ENCODE results near the gene KRI1. TPM values are rescaled to one million over a fixed set of nuclear protein-coding genes. Genes with fewer than 3 reads are reported as not detected.
"Not testable (repeated sequence)": the region's sequence is repeated elsewhere in the genome, so short reads cannot be mapped to it uniquely, and the experiment has no call there.

The KRI1 gene
- total RNA-seq, 2 donors from 2014 or later = 45.2 to 47.7 TPM

GRCh38 chr19:10575011-10575716 is 9.4 kb upstream of the KRI1 start:
- Histone ChIP-seq H3K4me3 (ENCODE audit: low read length) (no peak overlapping the region), H3K36me3 (ENCODE audit: control insufficient read depth, insufficient read depth, low read length) (no peaks in the 10 kb centered on the region), H3K9ac (ENCODE audit: extremely low read depth, low read length, poor library complexity, severe bottlenecking) (no peak overlapping the region), H3K27ac (ENCODE audit: low read depth, low read length) (no peak overlapping the region), H3K4me1 (ENCODE audit: control insufficient read depth, insufficient read depth, low read length) (no peaks in the 10 kb centered on the region), H3K27me3 (ENCODE audit: control insufficient read depth, insufficient read depth, low read length, poor library complexity, severe bottlenecking) (no peaks in the 10 kb centered on the region), H3K9me3 (ENCODE audit: control insufficient read depth, low read length) (no peaks in the 10 kb centered on the region)
- H3K9me3 Mint-ChIP-seq = no peaks in the 10 kb centered on the region
- peaks cover 3% of the 10 kb centered on the region for H3K4me1 Mint-ChIP-seq
- H3K36me3 Mint-ChIP-seq (ENCODE audit: low read depth) = peaks cover 51% of the 10 kb centered on the region
- no peak overlapping the region for H3K27ac Mint-ChIP-seq
- no peak for DNase-seq
- H3K4me3 Mint-ChIP-seq = no peak overlapping the region
- TF ChIP-seq, protein P1, sequence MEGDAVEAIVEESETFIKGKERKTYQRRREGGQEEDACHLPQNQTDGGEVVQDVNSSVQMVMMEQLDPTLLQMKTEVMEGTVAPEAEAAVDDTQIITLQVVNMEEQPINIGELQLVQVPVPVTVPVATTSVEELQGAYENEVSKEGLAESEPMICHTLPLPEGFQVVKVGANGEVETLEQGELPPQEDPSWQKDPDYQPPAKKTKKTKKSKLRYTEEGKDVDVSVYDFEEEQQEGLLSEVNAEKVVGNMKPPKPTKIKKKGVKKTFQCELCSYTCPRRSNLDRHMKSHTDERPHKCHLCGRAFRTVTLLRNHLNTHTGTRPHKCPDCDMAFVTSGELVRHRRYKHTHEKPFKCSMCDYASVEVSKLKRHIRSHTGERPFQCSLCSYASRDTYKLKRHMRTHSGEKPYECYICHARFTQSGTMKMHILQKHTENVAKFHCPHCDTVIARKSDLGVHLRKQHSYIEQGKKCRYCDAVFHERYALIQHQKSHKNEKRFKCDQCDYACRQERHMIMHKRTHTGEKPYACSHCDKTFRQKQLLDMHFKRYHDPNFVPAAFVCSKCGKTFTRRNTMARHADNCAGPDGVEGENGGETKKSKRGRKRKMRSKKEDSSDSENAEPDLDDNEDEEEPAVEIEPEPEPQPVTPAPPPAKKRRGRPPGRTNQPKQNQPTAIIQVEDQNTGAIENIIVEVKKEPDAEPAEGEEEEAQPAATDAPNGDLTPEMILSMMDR (conservative IDR thresholded peaks at IDR 0.05) = no peak
- 90 to 98% methylated on average over 6 of the region's 6 CpGs for WGBS, 2 experiments (ENCODE audit: insufficient coverage in 1 of 2, insufficient read length in 1 of 2)
- no peaks in the 10 kb centered on the region for H3K27me3 Mint-ChIP-seq (ENCODE audit: insufficient read depth)

- H3K36me3 Mint-ChIP-seq (ENCODE audit: low read depth) = peaks cover 47% of the 10 kb centered on the region
- Histone ChIP-seq H3K27ac (ENCODE audit: low read depth, low read length) (no peak overlapping the region), H3K9me3 (ENCODE audit: control insufficient read depth, low read length) (no peaks in the 10 kb centered on the region), H3K4me3 (ENCODE audit: low read length) (no peak overlapping the region), H3K27me3 (ENCODE audit: control insufficient read depth, insufficient read depth, low read length, poor library complexity, severe bottlenecking) (no peaks in the 10 kb centered on the region), H3K4me1 (ENCODE audit: control insufficient read depth, insufficient read depth, low read length) (no peaks in the 10 kb centered on the region), H3K36me3 (ENCODE audit: control insufficient read depth, insufficient read depth, low read length) (no peaks in the 10 kb centered on the region), H3K9ac (ENCODE audit: extremely low read depth, low read length, poor library complexity, severe bottlenecking) (no peak overlapping the region)
- H3K9me3 Mint-ChIP-seq = no peaks in the 10 kb centered on the region
- no peak overlapping the region for H3K4me3 Mint-ChIP-seq
- no peaks in the 10 kb centered on the region for H3K27me3 Mint-ChIP-seq (ENCODE audit: insufficient read depth)
- DNase-seq = no peak
- TF ChIP-seq, protein P1 (conservative IDR thresholded peaks at IDR 0.05) = no peak
- 91 to 94% methylated on average over 7 to 8 of the region's 8 CpGs for WGBS, 2 experiments (ENCODE audit: insufficient coverage in 1 of 2, insufficient read length in 1 of 2)
- no peak overlapping the region for H3K27ac Mint-ChIP-seq
- peaks cover 4% of the 10 kb centered on the region for H3K4me1 Mint-ChIP-seq
Observed at GRCh38 chr19:10574462-10574861, 8.7 kb upstream of the KRI1 start.

DNA sequence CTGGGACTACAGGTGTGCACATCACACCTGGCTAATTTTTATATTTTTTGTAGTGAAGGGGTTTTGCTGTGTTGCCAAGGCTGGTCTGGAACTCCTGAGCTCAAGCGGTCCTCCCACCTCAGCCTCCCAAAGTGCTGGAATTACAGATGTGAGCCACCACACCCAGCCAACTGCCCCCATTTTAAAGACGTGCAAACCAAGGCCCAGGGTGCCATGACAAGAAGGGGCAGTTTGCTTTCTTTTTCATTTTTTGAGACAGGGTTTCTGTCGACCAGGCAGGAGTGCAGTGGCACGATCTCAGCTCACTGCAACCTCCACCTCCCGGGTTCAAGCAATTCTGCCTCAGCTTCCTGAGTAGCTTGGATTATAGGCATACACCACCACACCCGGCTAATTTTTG is 8.0 kb upstream of the KRI1 start:
- DNase-seq; H3K4me1 ChIP-seq (ENCODE audit: control insufficient read depth, insufficient read depth, low read length); H3K27ac Mint-ChIP-seq; H3K36me3 ChIP-seq (ENCODE audit: control insufficient read depth, insufficient read depth, low read length); H3K27me3 Mint-ChIP-seq (ENCODE audit: insufficient read depth); H3K4me3 ChIP-seq (ENCODE audit: low read length); H3K9ac ChIP-seq (ENCODE audit: extremely low read depth, low read length, poor library complexity, severe bottlenecking); H3K27ac ChIP-seq (ENCODE audit: low read depth, low read length); H3K4me1 Mint-ChIP-seq; H3K9me3 ChIP-seq (ENCODE audit: control insufficient read depth, low read length); H3K4me3 Mint-ChIP-seq; H3K27me3 ChIP-seq (ENCODE audit: control insufficient read depth, insufficient read depth, low read length, poor library complexity, severe bottlenecking); H3K9me3 Mint-ChIP-seq: not testable (repeated sequence)
- WGBS, 2 experiments (ENCODE audit: insufficient coverage in 1 of 2, insufficient read length in 1 of 2) = 88 to 98% methylated on average over 6 of the region's 6 CpGs
- H3K36me3 Mint-ChIP-seq (ENCODE audit: low read depth) = peaks cover 43% of the 10 kb centered on the region
